Neutrophil (primary cell): ENCODE data around the gene SDSL.

ENCODE experiments used
- H3K27ac ChIP-seq: fragments of 200-600 bp; sonication (generic); 2 replicates; pipeline ENCODE4 v1.5.1; 2016; ENCODE audit warnings: mild to moderate bottlenecking, moderate library complexity
- H3K27me3 ChIP-seq: fragments of 200-600 bp; sonication (generic); 2 replicates; pipeline ENCODE4 v1.6.0; 2016; ENCODE audit warnings: mild to moderate bottlenecking
- H3K36me3 ChIP-seq: fragments of 200-600 bp; sonication (generic); 2 replicates; pipeline ENCODE4 v1.5.1; 2017
- H3K4me1 ChIP-seq, 2 experiments: fragments of 200-600 bp in 1 of 2; sonication (generic) in 1 of 2; 1 replicate in 1 of 2; 2 replicates in 1 of 2; pipeline versions ENCODE4 v1.5.1 to v1.6.1; 2013 to 2016; ENCODE audit warnings: low read depth in 1 of 2, low read length in 1 of 2, mild to moderate bottlenecking in 1 of 2, moderate library complexity in 1 of 2; ENCODE audit not compliant: control insufficient read depth in 1 of 2, insufficient read depth in 1 of 2
- H3K4me3 ChIP-seq, 2 experiments: fragments of 200-600 bp in 1 of 2; sonication (generic) in 1 of 2; 1 replicate in 1 of 2; 2 replicates in 1 of 2; pipeline ENCODE4 v1.5.1; 2013 to 2016; ENCODE audit warnings: low read depth in 1 of 2, low read length in 1 of 2, mild to moderate bottlenecking in 1 of 2, moderate library complexity in 1 of 2
- H3K9me3 ChIP-seq: fragments of 200-600 bp; sonication (generic); 2 replicates; pipeline ENCODE4 v1.5.1; 2016
- TF ChIP-seq, protein P1 (sequence below): fragments of 200-600 bp; sonication (generic); IDR thresholded peaks from 2 replicates; pipeline ENCODE4 v1.5.1; 2016; ENCODE audit warnings: antibody characterized with exemption

SDSL gene

DNA sequence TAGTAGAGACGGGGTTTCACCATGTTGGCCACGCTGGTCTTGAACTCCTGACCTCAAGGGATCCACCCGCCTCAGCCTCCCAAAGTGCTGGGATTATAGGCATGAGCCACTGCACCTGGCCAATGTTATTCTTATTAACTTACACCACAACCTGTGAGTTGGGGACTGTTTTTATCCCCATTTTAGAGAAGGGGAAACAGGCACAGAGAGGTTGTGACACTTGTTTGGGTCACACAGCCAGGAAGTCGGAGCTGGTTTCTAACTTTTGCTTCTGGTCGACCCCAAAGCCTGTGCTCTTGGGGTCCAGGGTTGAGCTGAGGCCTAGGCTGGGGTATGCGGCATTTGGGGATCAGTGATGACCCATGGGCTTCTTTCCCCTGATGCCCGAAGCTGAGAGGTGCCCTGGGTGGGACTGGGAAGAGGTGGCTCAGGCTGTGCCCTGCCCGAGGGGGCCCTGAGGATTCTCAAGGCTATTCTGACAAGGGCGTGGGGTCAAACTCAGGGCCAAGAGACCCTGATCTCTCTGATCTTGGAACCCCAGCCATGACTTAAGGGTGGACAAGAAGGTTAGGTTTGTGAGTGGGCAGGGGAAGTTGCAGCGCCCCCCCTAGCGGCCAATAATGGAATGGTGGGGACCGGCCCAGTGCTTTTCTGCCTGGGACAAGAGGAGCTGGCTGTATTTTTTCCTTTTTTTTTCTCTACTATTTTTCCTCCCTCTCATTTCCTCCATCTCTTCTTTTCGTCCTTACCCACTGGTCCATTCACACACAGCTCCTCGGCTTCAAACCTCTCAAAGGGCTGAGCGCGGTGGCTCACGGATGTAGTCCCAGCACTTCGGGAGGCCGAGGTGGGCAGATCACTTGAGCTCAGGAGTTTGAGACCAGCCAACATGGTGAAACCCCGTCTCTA, 3.0 kb downstream of the SDSL start:
- H3K27ac ChIP-seq = no peak overlapping the region
- peaks cover 9 to 16% of the 10 kb centered on the region in 2 experiments for H3K4me1 ChIP-seq
- peaks cover 12% of the 10 kb centered on the region for H3K27me3 ChIP-seq
- no peaks in the 10 kb centered on the region for H3K9me3 ChIP-seq
- TF ChIP-seq, protein P1, sequence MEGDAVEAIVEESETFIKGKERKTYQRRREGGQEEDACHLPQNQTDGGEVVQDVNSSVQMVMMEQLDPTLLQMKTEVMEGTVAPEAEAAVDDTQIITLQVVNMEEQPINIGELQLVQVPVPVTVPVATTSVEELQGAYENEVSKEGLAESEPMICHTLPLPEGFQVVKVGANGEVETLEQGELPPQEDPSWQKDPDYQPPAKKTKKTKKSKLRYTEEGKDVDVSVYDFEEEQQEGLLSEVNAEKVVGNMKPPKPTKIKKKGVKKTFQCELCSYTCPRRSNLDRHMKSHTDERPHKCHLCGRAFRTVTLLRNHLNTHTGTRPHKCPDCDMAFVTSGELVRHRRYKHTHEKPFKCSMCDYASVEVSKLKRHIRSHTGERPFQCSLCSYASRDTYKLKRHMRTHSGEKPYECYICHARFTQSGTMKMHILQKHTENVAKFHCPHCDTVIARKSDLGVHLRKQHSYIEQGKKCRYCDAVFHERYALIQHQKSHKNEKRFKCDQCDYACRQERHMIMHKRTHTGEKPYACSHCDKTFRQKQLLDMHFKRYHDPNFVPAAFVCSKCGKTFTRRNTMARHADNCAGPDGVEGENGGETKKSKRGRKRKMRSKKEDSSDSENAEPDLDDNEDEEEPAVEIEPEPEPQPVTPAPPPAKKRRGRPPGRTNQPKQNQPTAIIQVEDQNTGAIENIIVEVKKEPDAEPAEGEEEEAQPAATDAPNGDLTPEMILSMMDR = peak; percentile 37
- H3K36me3 ChIP-seq = no peaks in the 10 kb centered on the region
- no peak overlapping the region for H3K4me3 ChIP-seq

DNA sequence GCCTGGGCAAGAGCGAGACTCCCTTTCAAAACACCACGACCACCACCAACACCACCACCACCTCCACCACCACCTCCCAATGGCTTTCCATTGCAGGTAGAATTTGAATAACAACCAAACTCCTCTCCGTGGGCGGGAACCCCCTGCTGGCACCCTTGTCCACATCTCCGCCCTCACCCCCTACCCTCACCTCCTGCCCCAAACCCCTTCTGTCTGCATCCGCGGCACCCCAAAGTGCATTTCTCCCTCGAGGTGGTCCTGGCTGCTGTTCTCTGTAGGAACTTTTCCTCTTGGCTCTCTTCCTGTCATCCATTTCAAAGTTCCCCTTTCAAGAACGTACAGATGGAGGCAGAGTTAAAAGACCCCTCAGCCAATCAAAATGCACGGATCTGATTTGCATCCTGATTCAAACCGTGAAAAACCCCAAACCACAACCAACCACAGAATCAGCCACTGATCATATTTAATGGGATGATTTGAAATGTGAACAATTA, 3.8 kb downstream of the SDSL start:
- Histone ChIP-seq H3K4me3 (no peak overlapping the region), H3K9me3 (no peaks in the 10 kb centered on the region), H3K4me1 (peaks cover 9 to 16% of the 10 kb centered on the region in 2 experiments), H3K27me3 (peaks cover 12% of the 10 kb centered on the region), H3K27ac (no peak overlapping the region), H3K36me3 (no peaks in the 10 kb centered on the region)
- TF ChIP-seq, protein P1 = peak; percentile 3

DNA sequence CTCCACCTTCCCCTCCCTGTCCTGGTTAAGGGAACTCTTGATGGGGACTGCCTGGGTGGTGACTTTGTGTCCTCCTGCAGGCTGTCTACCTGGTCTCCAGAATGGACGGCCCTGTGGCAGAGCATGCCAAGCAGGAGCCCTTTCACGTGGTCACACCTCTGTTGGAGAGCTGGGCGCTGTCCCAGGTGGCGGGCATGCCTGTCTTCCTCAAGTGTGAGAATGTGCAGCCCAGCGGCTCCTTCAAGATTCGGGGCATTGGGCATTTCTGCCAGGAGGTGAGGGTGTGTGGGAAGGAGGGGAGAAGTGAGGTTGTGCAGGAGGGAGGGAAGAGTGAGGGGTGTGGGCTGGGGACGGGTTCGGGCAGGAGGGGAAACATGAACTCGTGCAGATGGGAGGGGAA, 5.7 kb downstream of the SDSL start:
- Histone ChIP-seq H3K36me3 (no peaks in the 10 kb centered on the region), H3K4me3 (no peak overlapping the region), H3K4me1 (peaks cover 0 to 2% of the 10 kb centered on the region in 2 experiments), H3K27ac (no peak overlapping the region), H3K27me3 (peaks cover 12% of the 10 kb centered on the region), H3K9me3 (no peaks in the 10 kb centered on the region)
- TF ChIP-seq, protein P1 = no peak

DNA sequence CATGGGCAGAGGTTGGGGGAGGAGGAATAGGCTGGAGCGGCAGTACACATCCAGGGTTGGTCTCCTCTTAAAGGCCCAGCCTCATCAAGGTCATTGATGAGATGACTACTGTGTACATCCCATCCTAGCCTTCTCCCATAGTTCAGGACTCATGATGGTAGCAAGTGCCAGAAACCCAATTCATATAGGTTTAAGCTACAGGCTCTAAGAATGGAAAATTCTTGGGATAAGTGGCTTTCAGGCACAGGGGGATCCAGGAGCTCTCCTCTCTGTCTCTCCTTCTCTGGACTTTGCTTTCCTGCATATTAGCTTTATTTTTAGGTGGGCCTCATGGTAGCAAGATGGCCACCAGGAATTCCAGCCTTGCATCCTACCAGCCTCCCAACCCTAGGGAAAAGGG, 6.3 kb downstream of the SDSL start:
- Histone ChIP-seq H3K4me3 (no peak overlapping the region), H3K27ac (no peak overlapping the region), H3K27me3 (peaks cover 12% of the 10 kb centered on the region), H3K36me3 (no peaks in the 10 kb centered on the region), H3K9me3 (no peaks in the 10 kb centered on the region), H3K4me1 (no peaks in the 10 kb centered on the region)
- TF ChIP-seq, protein P1 = no peak

DNA sequence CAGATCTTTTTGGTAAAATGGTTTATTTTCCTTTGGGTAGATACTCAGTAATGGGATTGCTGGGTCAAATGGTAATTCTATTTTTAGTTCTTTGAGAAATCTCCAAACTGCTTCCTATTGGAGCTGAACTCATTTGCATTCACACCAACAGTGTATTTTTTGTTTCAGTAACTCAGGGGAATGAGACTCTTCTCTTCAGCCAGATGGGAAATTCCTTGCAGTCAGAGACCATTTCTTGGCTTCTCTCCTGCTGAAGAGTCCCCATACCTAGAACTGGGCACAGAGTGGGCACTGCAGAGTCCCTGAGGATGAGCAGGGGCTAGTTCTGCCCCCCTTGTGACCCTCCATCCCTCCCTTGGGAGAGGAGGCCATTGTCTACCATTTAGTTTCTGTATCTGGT, 10.8 kb downstream of the SDSL start:
- no peak overlapping the region for H3K4me3 ChIP-seq
- H3K9me3 ChIP-seq = no peaks in the 10 kb centered on the region
- TF ChIP-seq, protein P1 = no peak
- H3K36me3 ChIP-seq = no peaks in the 10 kb centered on the region
- H3K4me1 ChIP-seq = no peaks in the 10 kb centered on the region
- H3K27ac ChIP-seq = no peak overlapping the region
- H3K27me3 ChIP-seq = peaks cover 2% of the 10 kb centered on the region
